Medulla oblongata (tissue), 1 donor: ENCODE measurements around the gene TRAPPC14.

ENCODE experiments used
- DNase-seq: peaks from one replicate; pipeline ENCODE4 v3.0.0-alpha.2; 2015; ENCODE audit errors: extremely low spot score

Gene TRAPPC14

DNA sequence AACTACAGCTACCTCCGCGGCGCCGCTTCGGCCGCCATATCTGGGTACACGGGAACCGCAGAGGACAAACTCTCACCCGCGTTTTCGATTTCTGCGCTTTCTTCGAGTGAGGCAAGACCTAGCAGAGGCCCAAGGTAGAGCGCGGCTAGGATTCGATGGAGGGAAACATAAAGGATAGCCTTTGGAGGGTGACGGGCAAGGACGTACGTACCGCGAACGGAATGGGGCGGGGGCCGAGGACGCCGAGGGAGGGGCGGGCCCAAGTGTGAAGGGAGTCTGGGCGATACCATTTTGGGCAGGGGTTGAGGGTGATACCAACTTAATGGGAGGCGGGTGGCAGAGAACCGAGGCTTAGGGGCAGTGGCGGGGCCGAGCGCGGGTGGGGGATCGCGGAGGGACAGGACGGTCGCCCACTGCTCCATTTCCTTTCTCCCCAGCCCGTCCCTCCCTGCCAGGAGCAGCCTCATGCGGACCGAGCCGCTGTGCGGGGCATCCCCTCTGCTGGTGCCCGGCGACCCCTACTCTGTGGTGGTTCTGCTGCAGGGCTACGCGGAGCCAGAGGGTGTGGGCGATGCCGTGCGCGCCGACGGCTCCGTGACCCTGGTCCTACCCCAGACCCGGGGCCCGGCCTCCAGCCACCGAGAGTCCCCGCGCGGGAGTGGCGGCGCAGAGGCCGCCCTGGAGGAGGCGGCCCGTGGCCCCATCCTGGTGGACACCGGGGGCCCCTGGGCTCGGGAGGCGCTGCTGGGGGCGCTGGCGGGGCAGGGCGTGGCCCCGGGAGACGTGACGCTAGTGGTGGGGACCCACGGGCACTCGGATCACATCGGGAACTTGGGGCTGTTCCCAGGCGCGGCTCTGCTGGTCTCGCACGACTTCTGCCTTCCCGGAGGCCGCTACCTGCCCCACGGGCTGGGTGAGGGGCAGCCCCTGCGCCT lies 31.3 kb downstream of the TRAPPC14 start, which contains the start of gene MBLAC1:
MBLAC1 (plus strand) TSS at position 37 of the 935 bp plus-strand sequence; CDS start at position 466, 429 bp downstream.
- peak; percentile 94 for DNase-seq

DNA sequence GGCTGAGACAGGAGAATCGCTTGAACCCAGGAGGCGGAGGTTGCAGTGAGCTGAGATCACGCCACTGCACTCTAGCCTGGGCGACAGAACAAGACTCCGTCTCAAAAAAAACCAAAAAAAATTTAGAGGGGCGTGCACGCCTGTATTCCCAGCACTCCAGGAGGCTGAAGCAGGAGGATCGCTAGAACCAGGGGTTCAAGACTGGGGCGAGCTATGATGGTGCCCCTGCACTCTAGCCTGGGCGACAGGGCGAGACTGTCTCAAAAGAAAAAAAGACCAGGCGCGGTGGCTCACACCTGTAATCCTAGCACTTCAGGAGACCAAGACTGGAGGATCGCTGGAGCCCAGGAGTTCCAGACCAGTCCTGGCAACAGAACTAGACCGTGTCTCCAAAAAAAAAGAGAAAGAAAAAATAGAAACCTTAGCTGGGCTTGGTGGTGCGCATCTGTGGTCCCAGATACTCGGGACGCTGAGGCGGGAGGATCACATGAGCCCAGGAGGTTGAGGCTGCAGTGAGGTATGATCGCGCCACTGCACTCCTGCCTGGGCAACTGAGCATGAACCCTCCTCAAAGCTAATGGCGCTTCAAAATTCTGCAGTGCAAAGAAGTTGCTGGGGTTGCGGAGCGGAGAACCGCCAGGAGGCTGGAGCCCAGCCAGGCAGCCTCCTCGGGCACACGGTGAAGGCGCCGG lies 32.1 kb downstream of the TRAPPC14 start:
- DNase-seq: no peak

DNA sequence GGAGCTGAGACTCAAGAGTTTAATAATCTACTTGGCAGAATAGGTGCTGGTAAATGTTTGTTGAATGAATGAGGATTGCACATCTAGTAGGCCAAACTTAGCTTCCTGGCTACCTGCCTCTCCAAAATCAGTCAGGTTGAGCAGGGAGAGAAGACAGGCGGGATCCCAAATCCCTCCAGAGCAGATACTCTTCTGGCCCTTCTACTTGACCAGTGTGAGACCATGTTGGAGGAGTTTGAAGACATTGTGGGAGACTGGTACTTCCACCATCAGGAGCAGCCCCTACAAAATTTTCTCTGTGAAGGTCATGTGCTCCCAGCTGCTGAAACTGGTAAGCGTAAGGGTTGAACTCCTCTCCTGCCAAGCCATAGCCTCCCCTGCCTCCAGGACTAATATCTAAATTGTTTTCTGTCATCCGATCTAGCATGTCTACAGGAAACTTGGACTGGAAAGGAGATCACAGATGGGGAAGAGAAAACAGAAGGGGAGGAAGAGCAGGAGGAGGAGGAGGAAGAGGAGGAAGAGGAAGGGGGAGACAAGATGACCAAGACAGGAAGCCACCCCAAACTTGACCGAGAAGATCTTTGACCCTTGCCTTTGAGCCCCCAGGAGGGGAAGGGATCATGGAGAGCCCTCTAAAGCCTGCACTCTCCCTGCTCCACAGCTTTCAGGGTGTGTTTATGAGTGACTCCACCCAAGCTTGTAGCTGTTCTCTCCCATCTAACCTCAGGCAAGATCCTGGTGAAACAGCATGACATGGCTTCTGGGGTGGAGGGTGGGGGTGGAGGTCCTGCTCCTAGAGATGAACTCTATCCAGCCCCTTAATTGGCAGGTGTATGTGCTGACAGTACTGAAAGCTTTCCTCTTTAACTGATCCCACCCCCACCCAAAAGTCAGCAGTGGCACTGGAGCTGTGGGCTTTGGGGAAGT lies 34.0 kb downstream of the TRAPPC14 start:
- no peak for DNase-seq

DNA sequence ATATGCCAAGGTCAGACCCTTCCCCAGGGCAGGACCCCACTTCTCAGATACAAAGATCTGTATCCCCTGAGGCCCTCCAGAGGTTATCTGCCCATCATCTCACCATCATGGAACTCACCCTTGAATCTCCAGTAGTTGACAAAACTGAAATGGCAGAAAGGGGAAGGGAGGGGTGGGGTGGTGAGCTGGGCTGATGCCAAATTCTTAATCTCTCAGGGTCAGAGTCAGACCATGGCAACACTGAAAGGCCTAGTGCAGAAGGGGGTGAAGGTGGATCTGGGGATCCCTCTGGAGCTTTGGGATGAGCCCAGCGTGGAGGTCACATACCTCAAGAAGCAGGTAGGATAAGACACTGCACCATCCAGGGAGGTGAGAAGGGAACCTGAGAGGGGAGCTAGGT lies 36.0 kb downstream of the TRAPPC14 start:
- no peak for DNase-seq

DNA sequence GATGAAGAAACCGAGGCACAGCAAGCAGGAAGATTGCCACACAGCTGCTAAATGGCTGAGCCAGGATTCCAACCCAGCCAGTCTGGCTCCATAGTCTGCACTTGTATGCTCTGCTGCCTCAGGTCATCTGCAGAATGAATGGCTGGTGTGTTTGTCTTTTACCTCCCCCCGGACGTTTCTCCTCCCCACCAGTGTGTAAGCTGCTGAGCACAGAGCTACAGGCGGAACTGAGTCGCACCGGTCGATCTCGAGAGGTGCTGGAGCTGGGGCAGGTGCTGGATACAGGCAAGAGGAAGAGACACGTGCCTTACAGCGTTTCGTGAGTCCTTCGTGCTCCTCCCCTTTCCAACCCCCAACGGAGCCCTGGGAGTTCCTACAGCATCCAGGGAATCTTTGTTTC lies 36.5 kb downstream of the TRAPPC14 start:
- DNase-seq: no peak

DNA sequence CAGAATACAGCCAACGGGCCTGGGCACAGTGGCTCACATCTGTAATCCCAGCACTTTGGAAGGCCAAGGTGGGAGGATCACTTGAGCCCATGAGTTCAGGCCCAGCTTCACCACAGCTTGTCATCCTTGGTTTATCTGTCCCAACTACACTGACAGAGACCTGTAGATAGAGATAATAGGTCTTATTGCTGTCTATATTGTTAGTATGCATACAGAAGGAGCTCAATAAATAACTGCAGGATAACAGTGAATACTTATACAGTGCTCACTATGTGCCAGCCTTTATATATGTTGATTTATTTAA lies 37.8 kb downstream of the TRAPPC14 start:
- DNase-seq: no peak

DNA sequence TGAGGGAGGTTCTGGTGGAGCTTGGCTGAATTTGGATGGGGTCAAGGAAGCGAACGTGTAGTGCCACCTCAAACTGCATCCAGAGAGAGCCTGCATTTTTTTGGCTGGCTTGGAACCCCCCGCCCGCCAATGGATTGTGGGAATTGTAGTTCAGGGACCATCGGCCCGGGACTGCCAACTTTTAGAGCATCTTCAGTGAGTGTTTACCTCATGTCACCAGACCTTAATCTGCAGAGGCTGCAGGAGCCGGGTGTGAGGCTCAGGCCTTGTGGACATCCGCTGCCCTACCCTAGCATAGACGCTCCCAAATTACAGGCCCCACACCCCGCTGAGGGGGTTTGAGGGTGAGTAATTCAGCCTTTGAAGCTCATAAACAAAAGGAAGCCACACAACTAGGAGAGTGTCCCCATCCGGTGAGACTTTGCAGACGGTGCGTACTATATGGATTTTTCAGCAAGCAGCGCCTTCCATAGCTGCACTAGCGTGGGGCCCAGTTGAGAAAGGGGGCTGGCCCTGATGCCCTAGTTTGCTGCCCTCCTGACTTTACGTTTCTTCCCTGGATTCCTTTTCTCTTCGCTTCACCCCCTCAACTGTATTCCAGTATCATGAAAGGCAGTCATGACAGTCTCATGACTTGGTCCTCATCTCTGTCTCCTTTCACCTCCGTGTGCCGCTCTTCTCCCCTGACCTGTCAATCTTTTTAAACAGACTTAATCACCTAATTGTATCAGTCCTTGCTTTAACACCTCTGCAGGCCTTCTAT lies 38.4 kb downstream of the TRAPPC14 start:
- DNase-seq: peak; percentile 85

DNA sequence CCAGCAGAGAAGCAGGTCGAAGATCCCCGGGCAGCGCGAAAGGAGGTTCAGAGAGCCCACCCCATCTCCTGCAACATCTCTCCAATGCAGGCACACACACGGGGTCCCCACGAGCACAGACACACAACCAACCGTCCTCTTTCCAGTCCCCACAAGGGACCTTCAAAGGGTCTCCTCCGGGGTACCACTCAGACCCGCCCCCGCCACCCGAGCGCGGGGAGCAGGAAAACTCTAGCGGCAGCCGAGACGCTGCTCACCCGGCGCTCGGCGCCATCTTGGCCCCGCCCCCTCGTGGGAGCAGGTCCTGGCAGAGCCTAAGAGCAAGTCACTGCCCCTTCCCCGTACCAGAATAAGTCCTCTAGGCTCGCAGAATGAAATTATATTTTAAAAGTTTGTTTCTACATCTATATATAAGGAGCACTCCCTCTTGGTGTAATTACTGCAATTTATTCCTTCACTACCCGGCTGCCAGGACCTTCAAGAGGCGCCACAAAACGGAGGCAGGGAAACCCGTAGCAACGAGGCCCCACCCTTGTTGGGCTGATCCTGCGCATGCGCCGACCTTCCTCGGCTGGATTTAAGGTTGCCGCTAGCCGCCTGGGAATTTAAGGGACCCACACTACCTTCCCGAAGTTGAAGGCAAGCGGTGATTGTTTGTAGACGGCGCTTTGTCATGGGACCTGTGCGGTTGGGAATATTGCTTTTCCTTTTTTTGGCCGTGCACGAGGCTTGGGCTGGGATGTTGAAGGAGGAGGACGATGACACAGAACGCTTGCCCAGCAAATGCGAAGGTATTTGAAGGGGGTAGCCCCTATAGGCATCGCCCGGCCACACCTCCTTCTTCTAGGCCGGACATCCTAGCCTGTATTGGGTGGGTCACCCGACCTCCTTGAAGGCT lies 39.2 kb downstream of the TRAPPC14 start, which contains the start of the genes CNPY4 and TAF6:
CNPY4 (plus strand) TSS at position 563 of the 898 bp plus-strand sequence; CDS start at position 674, 111 bp downstream.
TAF6 (minus strand) TSS at position 287 of the 898 bp plus-strand sequence. CDS start 5,149 bp downstream, outside the sequence.
- peak; percentile 97 for DNase-seq

DNA sequence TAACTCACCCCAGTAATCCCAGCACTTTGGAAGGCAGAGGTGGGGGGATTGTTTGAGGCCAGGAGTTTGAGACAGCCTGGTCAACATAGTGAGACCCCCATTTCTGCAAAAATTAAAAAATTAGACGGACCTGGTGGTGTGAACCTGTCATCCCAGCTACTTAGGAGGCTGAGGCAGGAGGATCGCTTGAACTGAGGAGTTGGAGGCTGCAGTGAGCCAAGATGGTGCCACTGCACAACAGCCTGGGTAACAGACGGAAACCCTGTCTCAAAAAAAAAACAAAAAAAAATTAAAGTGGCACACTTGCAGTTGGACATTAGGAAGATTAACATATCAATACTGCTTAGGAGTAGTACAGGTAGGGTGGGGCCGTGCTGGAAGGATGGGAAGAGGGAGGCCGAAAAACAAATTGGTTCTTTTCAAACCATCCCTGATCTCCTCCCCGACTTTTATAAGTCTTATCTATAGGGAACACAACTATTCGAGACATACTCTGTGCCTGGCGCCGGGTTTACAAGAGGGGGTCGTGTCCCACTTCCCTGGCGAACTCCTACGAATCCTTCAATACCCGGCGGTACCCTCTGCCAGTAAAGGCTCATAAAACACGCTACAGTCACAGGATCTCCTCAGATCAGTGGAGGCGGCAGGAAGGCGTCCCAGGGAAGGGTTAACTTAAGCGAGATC lies 40.0 kb downstream of the TRAPPC14 start:
- DNase-seq: no peak

DNA sequence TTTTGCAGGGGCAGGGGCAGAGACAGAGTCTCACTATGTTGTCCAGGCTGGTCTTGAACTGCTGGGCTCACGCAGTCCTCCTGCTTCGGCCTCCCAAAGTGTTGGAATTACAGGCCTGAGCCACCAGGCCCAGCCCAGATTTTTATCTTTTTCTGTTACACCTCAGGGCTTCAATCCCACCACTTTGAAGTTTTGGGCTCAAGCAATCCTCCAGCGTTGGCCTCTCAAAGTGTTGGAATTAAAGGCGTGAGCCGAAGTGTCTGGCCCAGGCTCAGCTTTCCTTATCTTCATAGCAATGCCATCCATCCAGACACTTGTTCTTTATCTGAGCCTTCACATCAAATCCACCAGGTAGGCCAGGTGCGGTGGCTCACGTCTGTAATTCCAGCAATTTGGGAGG lies 43.5 kb downstream of the TRAPPC14 start:
- no peak for DNase-seq

DNA sequence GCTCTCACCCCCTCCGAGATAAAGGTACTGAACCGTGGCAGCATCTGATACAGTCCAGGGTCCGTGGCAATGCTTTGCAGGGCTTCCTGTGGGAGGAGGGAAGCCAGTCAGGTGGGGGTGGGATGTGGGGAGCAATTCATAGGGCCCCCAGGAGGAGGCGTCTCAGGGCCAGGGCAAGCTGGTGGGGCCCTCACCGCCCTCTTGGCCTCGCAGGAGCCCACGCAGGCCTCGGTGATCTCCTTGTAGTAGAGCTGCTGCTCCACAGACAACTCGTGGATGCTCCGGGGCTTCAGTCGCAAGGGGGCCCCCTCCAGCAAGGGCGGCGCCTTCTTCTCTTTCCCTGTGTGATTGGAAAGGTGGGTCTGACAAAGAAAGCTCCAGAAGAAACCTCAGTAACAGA lies 46.6 kb downstream of the TRAPPC14 start:
- no peak for DNase-seq

DNA sequence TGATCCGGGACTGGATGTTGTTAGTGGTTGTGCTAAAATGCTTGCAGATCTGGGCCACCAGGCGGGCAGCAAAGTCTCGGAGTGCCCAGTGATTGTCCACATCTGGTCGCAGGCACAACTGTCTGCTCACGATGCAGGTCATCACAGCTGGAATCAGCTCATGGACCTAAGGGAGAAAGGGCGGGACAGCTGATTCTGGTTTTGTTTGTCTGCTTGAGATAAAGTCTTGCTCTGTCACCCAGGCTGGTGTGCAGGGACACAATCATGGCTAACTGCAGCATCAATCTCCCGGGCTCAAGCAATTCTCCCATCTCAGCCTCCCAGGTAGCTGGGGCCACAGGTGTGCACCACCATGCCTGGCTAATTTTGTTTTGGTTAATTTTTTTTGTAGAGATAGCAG lies 47.4 kb downstream of the TRAPPC14 start:
- DNase-seq: no peak

DNA sequence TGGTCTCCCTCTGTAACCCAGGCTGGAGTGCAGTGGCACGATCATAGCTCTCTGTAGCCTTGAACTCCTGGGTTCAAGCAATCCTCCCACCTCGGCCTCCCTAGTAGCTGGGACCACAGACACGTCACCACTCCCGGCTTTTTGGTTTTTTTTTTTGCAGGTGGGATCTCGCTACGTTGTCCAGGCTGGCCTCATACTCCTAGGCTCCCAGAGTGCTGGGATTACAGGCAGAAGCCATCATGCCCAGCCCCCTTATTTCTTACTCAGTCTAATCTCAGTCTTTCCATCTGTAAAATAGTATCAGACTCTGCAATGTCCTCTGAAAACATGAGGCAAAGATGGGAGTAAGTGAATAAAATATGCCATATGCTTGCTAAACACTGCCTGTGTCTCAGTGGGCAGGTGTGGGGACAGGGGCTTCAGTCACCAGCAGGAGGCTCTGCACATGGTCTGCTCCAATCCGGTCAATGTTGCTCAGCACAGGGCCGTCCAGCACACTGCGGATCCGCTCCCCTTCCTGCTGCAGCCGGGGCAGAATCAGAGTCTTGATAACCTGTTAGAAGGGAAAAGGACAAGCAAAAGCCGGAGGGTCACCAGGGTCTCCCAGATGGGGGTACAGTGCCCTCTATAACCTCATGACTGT lies 48.9 kb downstream of the TRAPPC14 start:
- no peak for DNase-seq

DNA sequence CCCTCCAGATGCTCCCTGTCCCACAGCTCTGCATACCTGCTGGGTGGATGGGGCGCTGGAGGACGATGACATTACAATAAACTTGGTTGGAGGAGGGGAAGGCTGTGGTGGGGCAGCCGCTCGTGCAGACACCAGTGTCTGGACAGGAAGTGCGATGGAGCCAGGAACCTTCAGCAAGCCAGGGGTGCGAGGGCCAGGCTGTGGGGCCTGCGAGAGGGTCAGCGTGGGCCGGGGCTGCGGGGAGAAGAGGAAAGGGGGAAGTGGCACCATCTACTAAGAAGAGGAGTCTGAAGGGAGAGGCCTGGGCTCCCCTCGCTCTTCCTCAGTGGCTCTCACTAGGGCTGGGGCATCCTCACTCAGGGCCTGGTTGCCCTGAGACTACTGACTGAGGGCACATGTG lies 50.6 kb downstream of the TRAPPC14 start:
- DNase-seq: no peak

DNA sequence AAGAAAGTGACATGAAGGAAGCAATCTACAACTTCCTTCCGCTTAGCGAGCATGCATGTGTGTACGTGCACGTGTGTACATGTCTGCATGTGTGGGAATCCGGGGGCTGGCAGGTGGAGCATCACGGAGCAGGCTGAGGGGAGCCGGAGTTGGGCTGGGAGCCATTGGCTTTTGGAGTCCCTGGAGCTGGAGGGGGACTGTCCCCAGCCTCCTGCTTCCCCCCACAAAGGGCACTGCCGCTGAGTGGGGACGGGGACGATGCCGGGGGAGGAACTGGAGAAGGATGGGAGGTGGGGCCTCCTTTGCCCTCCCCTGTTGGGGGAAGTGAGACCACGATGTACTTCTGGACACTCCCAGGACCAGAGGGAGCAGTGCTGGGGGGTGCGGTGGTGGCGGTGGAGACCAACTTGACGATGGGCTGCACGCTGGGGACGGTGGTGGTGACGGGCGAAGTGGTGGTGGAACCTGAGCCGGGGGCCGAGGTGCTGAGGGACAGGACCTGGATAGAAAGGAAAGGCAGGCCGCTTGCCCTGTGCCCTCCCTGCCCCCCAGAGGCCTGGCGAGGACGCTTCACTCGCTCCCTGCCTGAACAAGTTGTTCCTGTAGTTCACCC lies 51.3 kb downstream of the TRAPPC14 start:
- no peak for DNase-seq

DNA sequence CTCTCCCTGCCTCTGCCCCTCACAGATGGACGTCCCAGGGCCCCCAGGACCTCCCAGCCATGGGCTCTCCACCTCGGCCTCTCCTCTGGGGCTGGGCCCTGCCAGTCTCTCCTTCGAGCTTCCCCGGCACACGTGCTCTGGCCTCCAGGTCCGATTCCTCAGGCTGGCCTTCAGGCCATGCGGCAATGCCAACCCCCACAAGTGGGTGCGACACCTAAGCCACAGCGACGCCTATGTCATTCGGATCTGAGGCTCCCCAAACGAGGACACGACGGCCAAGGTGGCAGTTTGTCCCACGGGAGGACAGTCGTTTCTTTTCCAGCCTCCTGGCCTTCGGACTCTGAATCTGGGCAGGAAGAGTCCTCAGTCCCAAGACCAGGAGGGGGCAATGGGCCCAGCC lies 51.9 kb downstream of the TRAPPC14 start:
- no peak for DNase-seq

DNA sequence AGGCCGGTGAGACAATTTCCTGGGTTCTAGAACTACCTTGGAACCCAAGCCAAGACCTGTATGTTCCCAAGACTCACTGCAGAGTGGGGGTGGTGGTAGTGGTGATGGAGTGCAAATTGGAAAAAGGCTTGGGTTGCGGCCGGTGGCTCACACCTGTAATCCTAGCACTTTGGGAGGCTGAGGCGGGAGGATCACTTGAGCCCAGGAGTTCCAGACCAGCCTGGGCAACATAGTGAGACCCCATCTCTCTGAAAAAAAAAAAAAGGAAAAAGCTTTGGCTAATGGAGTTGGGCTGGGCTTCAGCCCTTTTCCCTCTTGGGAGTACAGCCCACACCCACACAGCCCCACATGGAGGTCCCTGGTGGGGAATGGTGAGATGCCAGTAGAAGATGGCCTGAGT lies 53.0 kb downstream of the TRAPPC14 start:
- DNase-seq: no peak
